Uterus (tissue), 4 donors: Measurements from ENCODE around the gene MOB3C. TPM values are rescaled to one million over a fixed set of nuclear protein-coding genes. Genes with fewer than 3 reads are reported as not detected.
"Not testable (repeated sequence)": the region's sequence is repeated elsewhere in the genome, so short reads cannot be mapped to it uniquely, and the experiment has no call there.

Experiments used
- DNase-seq, 2 donors: peaks; one replicate each; pipeline ENCODE4 v3.0.0-alpha.2; 2019 to 2020
- H3K27ac ChIP-seq, 2 donors: fragments of 200-600 bp; sonication (generic); 1 replicate in 1 of 2; 2 replicates in 1 of 2; pipeline ENCODE4 v1.5.1; 2016 to 2018
- H3K27me3 ChIP-seq, 2 donors: fragments of 200-600 bp; sonication (generic); one replicate each; pipeline ENCODE4 v1.5.1; 2018 to 2019; ENCODE audit warnings: control low read depth in 1 of 2
- H3K36me3 ChIP-seq, 2 donors: fragments of 200-600 bp; sonication (generic); one replicate each; pipeline ENCODE4 v1.5.1; 2019; ENCODE audit warnings: control low read depth in 1 of 2
- H3K4me1 ChIP-seq, 2 donors: fragments of 200-600 bp; sonication (generic); one replicate each; pipeline ENCODE4 v1.5.1; 2018 to 2019; ENCODE audit warnings: control low read depth in 1 of 2
- H3K4me3 ChIP-seq, 2 donors: fragments of 200-600 bp; sonication (generic); 1 replicate in 1 of 2; 2 replicates in 1 of 2; pipeline ENCODE4 v1.5.1; 2018 to 2019; ENCODE audit warnings: mild to moderate bottlenecking in 1 of 2
- H3K9me3 ChIP-seq, 2 donors: fragments of 200-600 bp; sonication (generic); one replicate each; pipeline ENCODE4 v1.5.1; 2019; ENCODE audit warnings: control low read depth in 1 of 2
- POLR2A ChIP-seq, 2 donors: fragments of 450-650 bp; IDR thresholded peaks; one replicate each; pipeline ENCODE4 v1.6.1; 2016; ENCODE audit warnings: antibody characterized with exemption in 2 of 2, mild to moderate bottlenecking in 1 of 2, moderate library complexity in 1 of 2
- intact Hi-C: fragments of 100-400 bp; cut with DNase I; formaldehyde crosslinking; loops from one replicate; pipeline ENCODE4 v1.15.1; 2023; ENCODE audit warnings: low total_unique reads
- total RNA-seq, 4 donors: library from RNA; depleted of rRNA in 3 of 4; stranded (reverse); fragments of >200 nt in 3 of 4; gene quantifications; one replicate each; pipeline versions ENCODE4 v1.1.0 to v1.2.4, GENCODE V29; 2014 to 2023
- TF ChIP-seq, protein P1 (sequence below), 4 experiments: fragments of 200-600 bp in 2 of 4; fragments of 450-650 bp in 2 of 4; sonication (generic) in 2 of 4; IDR thresholded peaks; one replicate each; pipeline ENCODE4 v1.5.1; 2016 to 2019; ENCODE audit warnings: antibody characterized with exemption in 4 of 4, mild to moderate bottlenecking in 2 of 4, moderate library complexity in 1 of 4
- donor health status: DM: yes; HTN: yes; CAD: no.

The MOB3C gene
- total RNA-seq, 4 donors from 2014 or later: 6.9 to 22.5 (median 16.6) TPM

DNA sequence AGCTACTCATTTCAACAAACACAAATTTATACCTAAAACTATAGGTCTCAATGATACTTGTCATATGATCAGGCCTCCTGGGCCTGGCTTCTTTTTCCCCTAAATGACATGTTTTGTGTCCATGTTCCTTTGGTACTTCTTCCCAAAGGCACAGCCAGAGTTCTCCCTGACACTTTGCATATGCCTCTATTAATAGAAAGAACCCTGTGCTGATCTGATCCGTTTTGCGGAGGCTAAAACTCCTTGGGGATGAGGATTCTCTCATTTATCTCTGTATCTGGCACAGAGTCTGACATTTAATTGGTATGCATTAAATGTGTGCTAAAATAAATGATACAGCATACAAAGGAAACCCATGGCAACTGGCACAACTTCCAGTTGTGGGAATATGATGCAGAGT lies 40.0 kb upstream of the MOB3C start:
- Histone ChIP-seq H3K9me3 (no peaks in the 10 kb centered on the region), H3K27ac (no peak overlapping the region), H3K4me3 (no peak overlapping the region), H3K27me3 (no peaks in the 10 kb centered on the region), H3K36me3 (no peaks in the 10 kb centered on the region), H3K4me1 (no peaks in the 10 kb centered on the region)
- TF ChIP-seq POLR2A (IDR thresholded peaks at IDR 0.05): no peak
- TF ChIP-seq, protein P1, sequence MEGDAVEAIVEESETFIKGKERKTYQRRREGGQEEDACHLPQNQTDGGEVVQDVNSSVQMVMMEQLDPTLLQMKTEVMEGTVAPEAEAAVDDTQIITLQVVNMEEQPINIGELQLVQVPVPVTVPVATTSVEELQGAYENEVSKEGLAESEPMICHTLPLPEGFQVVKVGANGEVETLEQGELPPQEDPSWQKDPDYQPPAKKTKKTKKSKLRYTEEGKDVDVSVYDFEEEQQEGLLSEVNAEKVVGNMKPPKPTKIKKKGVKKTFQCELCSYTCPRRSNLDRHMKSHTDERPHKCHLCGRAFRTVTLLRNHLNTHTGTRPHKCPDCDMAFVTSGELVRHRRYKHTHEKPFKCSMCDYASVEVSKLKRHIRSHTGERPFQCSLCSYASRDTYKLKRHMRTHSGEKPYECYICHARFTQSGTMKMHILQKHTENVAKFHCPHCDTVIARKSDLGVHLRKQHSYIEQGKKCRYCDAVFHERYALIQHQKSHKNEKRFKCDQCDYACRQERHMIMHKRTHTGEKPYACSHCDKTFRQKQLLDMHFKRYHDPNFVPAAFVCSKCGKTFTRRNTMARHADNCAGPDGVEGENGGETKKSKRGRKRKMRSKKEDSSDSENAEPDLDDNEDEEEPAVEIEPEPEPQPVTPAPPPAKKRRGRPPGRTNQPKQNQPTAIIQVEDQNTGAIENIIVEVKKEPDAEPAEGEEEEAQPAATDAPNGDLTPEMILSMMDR (IDR thresholded peaks at IDR 0.05): no peak
- no peak for DNase-seq
- intact Hi-C loops: no loop called here

DNA sequence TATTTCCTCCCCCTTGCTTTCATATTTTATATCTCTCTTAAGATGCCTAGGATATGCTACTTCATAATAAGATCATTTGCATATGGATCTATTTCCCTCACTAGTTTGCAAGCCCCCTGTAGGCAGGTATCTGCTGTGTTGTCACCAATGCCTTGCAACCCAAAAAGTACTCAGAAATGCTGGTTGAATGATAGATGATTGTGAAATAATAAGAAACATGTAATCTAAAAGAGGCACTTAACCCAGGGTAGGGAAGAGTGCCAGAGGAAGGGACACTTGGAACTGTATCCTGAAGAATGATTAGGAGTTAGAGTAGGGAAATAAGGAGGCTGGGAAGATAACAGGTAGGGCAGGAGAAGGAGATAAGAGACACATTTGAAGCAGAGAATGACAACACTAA lies 39.2 kb upstream of the MOB3C start:
- DNase-seq: no peak
- H3K36me3 ChIP-seq: no peaks in the 10 kb centered on the region
- intact Hi-C loops: no loop called here
- H3K27ac ChIP-seq: no peak overlapping the region
- no peak overlapping the region for H3K4me3 ChIP-seq
- H3K9me3 ChIP-seq: no peaks in the 10 kb centered on the region
- no peaks in the 10 kb centered on the region for H3K27me3 ChIP-seq
- no peak for TF ChIP-seq POLR2A (IDR thresholded peaks at IDR 0.05)
- TF ChIP-seq, protein P1 (IDR thresholded peaks at IDR 0.05): no peak
- no peaks in the 10 kb centered on the region for H3K4me1 ChIP-seq

DNA sequence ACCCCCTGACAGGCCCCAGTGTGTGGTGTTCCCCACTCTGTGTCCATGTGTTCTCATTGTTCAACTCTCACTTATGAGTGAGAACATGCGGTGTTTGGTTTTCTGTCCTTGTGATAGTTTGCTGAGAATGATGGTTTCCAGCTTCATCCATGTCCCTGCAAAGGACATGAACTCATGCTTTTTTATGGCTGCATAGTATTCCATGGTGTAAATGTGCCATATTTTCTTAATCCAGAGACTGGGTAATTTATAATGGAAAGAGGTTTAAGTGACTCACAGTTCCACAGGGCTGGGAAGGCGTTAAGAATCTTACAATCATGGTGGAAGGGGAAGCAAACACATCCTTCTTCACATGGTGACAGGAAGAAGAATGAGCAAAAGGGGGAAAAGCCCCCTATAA lies 38.1 kb upstream of the MOB3C start:
- H3K36me3 ChIP-seq, DNase-seq, H3K4me1 ChIP-seq, H3K27ac ChIP-seq, H3K4me3 ChIP-seq, intact Hi-C loops, H3K9me3 ChIP-seq, H3K27me3 ChIP-seq: not testable (repeated sequence)

DNA sequence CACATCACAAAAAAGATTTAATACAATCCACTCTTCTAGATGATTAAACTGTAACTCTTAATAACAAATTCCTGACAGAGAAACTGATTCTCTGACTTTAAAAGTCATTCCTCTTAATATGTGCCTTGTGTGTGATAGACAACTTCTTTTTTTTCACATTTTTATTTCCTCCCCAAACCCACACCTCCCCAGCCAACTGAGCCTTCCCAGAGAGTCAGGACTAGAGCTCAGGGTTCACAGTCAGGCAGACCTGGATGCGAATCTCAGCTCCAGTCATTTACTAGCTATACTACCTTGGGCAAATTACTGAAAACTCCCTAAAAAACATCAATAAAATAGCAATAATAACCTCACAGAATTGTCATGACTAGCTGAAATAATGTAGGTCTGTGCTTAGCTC lies 37.4 kb upstream of the MOB3C start:
- peaks cover 0 to 3% of the 10 kb centered on the region in 2 donors for H3K9me3 ChIP-seq
- peak overlapping the region; percentile 47 to 72 for H3K27ac ChIP-seq
- no peak for DNase-seq
- no peak for TF ChIP-seq POLR2A (IDR thresholded peaks at IDR 0.05)
- TF ChIP-seq, protein P1 (IDR thresholded peaks at IDR 0.05): no peak
- no peaks in the 10 kb centered on the region for H3K36me3 ChIP-seq
- H3K4me3 ChIP-seq: no peak overlapping the region
- no peaks in the 10 kb centered on the region for H3K4me1 ChIP-seq
- intact Hi-C loops: no loop called here
- no peaks in the 10 kb centered on the region for H3K27me3 ChIP-seq

DNA sequence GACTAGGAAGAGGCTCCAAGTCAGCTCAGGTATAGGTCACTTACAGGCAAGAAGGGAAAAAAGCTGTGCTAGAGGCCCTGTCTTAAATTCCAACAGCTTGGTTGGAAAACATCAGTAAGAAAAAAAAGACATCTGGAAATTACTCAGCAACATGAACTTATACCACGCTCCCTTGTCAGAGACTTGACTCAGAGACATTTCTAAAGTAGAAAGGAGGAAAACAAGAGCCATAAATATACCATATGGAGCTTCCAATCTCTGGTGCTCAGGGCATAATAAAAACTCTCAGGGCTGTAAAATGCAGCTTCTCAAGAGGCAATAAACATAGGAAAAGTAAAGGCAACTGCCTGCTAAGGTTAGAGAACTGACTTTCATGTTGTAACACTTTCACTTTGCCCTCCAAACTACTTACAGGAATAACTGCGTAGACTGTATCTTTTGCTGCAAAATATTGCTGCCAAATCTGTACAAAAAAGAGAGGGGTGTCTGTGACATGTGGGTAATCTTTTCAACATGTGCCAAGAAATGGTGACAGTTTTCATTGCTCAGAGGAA lies 36.9 kb upstream of the MOB3C start:
- Histone ChIP-seq H3K27me3 (no peaks in the 10 kb centered on the region), H3K4me1 (no peaks in the 10 kb centered on the region), H3K9me3 (peaks cover 0 to 3% of the 10 kb centered on the region in 2 donors), H3K4me3 (no peak overlapping the region), H3K27ac (peak overlapping the region; percentile 47 to 72), H3K36me3 (no peaks in the 10 kb centered on the region)
- intact Hi-C loops: no loop called here
- TF ChIP-seq POLR2A (IDR thresholded peaks at IDR 0.05): no peak
- TF ChIP-seq, protein P1 (IDR thresholded peaks at IDR 0.05): no peak
- DNase-seq: no peak
